Iris pigment epithelial cell (primary cell): Measurements from ENCODE around the gene GNG7.
A peak's percentile ranks its signal among the peaks of the same experiment; 100 is the strongest.
"Not testable (repeated sequence)": the region's sequence is repeated elsewhere in the genome, so short reads cannot be mapped to it uniquely, and the experiment has no call there.

Source experiments
- DNase-seq: peaks from one replicate; pipeline ENCODE4 v3.0.0-alpha.2; 2011; ENCODE audit warnings: low read depth

GNG7 gene

DNA sequence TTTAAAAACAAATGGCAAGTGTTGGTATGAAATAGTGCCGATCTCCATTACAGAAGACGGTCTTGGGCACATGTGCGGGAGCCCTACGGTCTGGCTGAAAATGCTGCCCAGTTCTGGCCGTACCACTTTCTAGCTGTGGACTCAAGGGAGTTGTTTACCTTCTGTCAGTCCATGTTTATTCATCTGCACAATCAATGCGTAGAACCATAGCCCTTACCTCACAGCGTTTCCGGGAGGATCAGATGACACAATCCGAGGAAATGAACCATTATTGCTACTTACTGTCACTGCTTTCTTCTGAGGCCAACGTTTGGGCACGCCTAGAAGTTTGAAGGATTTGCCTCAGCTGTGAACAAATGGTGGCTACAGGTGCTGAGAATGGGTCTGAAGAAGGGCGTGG lies 195.4 kb downstream of the GNG7 start:
- DNase-seq: peak; percentile 94

DNA sequence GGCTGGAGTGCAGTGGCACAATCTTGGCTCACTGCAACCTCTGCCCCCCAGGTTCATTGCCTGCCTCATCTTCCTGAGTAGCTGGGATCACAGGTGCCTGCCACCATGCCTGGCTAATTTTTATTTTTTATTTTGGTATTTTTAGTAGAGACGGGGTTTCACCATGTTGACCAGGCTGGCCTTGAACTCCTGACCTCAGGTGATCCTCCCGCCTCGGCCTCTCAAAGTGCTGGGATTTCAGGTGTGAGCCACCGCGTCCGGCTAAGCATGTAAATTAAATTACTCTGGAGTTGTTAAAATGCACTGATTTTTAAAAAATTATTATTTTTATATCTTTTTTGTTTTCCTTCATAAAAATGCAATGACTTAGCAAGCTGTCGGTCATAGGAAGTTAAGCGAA lies 195.8 kb downstream of the GNG7 start:
- not testable (repeated sequence) for DNase-seq

DNA sequence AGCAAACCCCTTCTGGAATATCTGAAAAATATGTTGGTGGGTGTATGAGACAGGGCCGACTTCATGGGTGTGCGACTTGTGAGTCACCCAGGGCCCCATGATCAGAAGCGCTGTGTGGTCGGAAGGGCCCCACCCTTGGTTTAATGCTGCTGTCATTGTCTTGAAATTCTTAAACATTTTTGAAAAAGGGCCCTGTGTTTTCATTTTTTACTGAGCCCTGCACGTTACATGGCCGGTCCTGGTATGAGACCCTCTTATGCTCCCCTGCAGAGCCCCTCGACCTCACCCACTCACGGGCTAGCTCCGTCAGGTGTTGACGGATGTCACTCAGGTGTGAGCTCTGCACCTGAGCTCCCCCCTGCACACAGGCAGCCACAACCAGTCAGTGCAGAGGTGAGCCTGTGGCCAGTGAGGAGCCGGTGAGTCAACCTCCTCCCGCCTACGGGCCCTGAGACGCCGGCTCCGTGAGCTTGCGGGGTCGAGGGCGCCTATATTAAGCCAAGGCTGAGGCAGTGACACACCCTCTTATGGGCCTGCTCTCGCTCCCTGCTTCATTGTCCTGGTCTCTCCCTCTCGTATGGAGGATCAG lies 198.9 kb downstream of the GNG7 start:
- DNase-seq: peak; percentile 73

DNA sequence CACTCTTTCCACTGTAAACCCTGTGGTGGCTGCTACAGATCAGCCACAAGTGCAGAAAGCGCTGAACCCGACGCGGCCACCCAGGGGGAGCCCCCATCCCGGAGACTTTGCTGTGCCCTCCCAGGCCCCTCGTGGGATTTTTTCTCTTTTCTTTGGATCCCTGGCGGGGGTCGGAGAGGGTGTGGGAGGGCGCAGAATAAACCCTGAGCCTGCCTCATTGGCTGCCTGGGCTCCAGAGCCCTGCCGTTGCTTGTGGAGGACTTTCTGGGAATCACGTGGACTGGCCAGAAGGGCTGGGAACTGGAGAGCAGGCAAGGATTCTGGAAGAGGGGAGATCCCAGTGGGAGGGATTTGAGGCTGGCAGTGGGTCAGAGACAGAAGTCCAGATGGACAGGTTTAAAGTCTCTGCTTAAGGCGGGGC lies 201.6 kb downstream of the GNG7 start:
- DNase-seq: no peak

DNA sequence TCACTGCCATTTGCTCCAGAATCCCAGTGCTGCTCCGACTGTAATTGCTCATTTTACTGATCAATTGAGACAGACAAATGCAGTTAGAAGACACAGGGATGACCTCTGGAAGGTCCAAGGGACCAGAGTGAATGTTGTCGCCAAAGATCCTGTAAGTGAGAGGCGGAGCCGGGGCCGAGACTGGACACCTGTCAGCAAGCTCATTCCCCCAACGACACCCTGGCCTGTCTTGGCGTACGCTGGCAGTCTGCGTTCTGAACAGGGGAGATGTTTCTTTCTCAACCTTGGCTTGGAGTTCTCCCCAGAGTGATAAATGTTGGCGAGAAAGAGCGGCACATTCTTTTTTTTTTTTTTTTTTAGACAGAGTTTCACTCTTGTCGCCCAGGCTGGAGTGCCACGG lies 202.3 kb downstream of the GNG7 start:
- no peak for DNase-seq

DNA sequence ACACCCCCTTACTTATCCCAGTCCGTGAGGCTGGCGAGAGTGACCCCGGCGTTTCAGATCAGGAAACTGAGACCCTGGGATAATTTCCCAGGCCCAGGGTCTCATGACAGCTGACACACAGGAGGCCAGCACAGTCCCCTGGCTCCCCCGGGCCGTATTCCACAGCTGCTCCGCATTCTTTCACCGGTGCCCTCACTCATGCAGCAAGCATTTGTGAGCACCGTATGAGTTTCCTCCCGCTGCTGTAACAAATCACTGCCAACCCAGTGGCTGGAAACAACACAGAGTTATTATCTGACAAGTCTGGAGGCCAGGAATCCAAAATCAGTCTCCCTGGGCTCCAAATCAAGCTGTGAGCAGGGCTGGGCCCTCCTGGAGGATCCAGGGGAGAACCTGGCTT lies 205.3 kb downstream of the GNG7 start:
- DNase-seq: no peak

DNA sequence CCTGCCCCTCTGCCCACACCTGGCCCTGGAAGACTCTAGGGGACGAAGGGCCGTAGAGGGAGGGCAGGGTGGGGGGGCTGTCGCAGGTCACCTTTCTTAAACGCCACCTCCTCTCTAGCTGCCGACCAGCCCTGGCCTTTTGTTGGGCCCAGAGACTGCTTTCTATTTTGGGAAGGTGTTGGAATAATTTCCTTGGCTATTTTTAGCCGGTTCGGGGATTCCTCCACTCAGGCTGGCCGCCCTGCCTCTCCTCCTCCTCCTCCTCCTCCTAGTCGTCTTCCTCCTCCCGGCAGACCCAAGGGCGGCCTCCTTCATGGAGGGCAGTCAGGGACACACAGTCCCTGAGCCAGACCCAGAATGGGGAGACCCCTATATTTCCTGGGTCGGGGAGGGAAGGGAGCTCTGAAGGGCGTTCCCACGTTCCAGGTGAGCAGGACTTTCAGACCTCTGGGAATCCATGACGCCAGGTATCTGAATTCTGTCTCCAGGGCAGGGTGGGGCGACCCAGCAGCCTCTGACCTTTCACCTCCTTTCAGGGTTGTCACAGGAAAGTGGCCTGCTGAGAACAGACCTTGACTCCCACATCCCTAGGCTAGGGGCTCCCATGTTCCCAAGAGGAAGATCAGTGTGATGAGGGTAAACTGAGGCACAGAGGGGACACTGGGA lies 206.7 kb downstream of the GNG7 start:
- no peak for DNase-seq

DNA sequence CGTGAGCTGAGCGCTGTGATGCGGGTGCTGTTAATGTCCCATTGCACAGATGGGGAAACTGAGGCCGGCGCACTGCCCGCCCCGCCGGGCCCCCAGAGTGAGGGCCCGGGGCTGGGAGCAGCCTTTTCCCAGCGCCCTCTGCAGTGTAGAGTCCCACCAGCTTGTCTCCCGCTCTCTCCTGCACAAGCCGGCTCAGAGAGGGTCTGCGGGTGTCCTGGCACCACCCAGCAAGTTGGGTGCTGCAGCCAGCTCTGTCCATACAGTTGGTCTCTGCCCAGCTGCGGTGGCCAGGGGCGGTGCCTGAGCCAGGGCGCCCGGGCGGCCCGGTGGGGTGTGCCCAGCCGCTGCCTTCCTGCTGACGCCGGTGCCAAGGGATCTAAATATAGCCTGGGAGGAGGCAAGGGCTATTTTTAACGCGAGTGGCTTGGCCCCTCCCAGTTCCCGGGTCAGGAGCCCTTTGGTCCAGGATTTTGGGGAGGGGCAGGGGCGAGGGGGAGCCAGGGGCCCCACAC lies 207.3 kb downstream of the GNG7 start:
- peak; percentile 52 for DNase-seq

DNA sequence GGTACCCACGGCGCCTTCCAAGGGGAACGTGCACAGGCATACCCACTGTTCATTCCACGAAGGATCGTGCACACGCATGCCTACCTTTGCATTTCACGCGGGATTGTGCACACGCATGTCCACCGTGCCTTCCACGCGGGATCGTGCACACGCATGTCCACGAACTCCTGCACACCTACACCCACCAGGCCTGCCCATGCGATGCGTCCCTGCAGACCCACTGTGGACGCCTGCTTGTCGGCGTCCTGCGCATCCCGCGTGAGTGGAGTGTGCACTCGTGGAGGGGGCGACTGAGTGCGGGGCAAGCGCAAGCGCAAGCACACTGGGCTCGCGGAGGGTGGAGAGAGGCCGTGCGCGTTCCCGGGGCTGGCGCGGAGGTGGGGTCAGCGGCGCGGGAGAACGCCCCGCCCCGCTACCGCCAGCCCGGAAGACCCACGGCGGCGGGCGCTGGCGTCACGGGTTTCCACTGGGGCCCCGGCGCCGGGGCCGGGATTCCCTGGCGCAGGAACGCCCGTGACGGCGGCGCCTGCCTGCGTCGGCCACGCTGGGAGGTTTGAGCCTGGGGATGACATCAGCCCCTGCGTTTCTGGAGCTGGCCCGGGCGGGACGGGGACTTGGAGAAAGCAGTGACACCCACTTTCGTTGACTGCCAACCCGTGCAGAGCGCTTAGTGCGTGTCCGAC lies 207.9 kb downstream of the GNG7 start:
- DNase-seq: peak; percentile 84

DNA sequence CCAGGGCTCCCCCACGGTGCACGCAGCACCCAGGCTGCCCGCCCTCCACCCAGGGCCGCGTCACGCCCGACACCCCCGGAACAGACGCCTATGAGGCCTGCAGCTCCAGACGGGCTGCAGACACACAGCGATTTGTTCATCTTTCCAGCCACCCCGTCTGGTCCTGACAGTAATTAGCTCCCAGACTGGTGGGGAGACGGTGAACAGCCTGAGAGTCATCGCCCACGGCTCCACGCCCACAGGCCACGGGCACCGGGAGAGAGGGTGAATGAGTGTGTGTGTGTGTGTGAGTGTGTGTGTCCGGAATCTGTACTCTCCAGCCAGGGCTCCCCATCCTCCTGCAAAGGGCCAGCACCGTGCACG lies 208.4 kb downstream of the GNG7 start:
- DNase-seq: peak; percentile 81

DNA sequence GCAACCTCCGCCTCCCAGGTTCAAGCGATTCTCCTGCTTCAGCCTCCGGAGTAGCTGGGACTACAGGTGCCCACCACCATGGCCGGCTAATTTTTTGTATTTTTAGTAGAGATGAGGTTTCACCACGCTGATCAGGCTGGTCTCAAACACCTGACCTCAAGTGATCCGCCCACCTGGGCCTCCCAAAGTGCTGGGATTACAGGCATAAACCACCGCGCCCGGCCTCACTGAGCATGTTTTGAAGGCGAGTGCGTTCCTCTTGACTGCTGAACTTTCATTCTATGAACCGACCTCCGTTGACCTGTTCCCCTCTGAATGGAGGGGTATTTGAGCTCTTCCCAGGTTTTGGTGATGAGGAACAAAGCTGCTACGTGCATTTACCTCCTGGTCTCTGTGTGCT lies 209.0 kb downstream of the GNG7 start:
- DNase-seq: not testable (repeated sequence)

DNA sequence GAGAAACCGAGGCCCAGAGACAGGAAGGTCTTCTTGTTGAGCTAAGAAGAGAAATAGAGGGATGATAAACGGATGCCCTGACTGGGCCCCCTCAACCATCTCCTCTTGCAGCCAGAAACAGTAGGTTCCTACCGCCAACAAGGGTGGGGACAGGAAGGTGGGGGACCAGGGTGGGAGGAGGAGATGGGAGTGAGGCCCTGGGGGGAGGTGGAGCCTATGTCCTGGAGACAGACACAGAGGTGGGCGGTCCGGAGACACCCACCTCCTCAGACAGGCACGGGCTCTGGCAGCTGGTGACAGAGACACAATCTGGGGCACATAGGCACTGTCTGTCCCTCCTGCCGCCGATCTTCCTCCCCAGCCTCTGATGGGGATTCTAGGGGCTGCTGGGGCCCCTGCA lies 209.6 kb downstream of the GNG7 start:
- DNase-seq: no peak

DNA sequence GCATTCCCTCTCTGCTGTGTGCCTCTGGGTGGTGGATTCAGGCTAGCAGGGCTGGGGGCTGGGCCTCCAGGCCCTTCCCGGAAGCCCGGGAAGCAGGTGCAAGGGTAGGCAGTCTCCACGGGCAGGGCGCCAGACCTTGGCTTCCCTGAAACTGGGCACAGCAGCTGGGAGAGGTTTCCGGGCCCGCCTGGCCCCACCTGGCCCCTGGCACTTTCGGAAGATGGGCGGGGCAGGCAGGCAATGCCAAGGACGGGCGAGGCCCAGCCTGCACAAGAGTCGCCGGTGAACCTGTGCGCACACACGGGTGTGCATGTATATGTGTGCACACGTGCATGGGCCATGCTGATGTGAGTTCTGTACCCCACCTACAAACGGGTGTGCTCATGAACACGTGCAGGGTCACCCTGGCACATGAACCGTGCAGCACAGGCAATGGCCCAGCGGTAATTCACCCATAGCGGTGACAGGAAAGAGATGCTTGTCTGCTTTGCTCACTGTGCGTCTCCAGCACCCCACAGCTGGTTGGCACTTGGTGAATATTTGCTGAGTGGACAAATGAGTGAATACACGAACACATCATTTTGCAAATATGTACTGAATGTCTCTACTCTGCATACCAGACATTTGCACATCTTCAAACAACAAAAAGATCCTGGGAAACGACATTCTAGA lies 211.2 kb downstream of the GNG7 start:
- peak; percentile 95 for DNase-seq

DNA sequence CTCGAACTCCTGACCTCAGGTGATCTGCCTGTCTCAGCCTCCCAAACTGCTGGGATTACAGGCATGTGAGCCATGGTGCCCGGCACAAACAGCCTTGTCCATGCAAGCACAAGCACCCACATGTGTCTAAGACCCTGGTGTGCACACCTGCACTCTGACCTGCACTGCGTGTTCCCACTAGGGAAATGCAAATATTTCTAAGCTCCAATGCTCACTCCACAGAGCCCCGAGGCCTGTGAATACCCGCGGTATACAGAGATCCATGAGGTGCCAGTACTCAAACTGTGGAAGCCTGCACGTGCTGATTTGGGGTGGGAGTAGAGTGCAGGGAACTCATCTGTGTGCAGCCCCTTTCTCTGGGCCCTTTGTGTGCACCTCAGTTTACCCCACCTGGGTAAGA lies 211.8 kb downstream of the GNG7 start:
- DNase-seq: no peak

DNA sequence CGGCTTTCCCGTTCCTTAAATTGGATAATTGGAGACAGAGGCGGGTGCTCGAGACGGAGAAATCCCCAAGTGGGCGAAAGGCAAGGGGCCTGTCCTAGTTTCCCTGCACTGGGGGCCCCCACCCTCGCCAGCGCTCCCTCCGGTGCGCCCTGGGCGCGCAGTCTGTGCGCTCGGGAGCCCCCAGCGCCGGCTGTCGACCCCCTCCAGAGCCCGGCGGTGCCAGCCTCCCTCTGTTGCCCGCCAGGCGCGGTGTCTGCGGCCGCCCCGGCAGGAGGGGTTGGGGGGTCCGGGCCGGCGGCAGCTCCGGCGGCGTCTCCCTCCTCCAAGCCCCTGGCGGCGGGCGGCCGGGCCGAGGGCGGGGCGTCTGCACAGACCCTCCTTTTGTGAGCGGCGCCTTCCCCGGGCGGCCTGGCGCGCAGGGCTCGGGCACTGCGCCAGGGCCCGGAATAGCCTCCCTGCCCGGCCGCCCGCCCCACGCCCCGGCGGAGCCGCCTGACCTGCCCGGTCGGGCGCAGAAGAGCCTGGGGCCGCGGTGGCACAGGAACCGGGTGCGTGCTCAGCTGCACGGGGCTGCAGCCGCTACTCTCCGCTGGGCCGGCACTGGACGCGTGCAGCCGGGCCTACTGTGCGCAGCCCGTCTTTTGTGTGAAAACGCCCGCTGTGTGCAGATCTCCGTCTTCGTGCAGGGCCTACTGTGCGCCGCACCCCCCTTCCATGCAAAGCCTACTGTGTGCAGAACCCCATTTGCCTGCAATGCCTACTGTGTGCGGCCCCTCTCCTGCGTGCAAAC lies 213.4 kb downstream of the GNG7 start:
- DNase-seq: peak; percentile 49

DNA sequence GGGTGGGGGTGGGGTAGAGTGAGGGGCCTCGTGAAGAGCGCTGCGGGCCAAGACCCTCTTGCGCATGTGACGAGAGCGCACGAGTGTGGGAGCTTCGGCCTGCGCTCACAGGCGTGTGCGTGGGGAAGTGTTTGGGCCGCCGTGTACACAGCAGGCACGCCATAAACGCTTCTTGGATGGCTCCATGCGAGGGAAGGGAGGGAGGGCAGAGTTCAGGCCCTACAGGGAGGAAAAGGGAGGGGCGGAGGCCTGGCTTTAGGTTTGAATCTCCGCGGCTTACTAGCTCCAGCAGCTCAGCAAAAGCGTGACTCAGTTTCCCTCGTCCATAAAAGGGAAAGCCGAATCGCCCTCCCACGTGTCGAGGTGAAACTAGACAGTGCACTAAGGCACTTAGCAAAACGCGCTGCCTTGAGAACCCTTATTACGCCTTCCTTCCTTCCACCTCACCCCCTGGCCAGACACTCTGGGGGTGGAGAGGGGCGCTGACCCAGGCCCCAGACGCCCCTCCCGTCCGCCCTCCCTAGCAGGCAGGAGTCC lies 214.0 kb downstream of the GNG7 start:
- no peak for DNase-seq

DNA sequence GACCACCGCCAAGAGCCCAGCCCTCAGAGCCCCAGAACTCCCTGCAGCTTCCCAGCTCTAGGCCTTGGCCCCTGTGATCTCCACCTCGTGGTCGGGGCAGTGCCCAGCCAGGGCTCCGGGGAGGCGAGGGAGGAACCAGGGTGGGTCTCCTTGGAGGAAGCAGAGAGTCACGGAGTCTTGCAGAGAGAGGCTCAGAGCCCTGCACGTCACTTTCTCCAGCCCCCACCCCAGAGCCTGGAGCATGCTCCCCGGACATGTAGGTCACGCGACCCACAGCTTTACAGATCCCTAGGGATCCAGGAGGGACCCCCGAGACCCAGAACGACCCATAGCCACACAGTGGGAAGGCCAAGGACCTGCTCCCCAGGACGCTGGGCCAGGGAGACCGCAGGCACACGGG lies 214.7 kb downstream of the GNG7 start:
- no peak for DNase-seq

DNA sequence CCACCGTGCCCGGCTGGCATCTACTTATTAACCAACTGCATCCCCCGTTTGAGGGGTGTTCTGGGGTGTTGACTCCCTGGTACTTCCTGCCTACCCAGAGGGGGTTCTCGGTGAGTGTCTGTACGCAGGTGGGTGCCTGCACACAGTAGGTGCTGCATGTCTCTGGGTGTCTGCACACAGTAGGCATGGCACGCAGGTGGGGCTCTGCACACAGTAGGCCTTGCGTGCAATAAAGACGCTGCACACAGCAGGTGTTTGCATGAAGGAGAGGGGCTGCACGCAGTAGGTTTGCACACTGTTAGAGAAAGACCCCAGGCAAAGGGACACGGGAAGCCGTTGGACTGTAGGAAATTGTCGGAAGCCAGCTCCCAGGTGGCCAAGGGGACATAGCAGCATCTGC lies 215.4 kb downstream of the GNG7 start:
- no peak for DNase-seq

DNA sequence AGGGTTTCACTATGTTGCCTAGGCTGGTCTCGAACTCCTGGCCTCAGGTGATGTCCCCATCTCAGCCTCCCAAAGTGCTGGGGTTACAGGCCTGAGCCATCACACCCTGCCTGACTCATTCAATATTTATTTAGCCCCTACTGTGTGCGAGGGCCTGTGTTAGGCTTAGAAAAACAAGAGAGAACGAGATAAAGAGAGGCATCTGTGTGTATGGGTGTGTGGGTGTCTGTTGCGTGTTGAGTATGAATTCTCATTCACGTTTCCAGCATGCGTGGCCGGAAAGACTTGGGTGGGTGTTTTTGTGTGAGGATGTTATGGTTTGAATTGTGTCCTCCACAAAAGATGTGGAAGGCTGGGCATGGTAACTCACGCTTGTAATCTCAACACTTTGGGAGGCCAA lies 217.1 kb downstream of the GNG7 start:
- DNase-seq: no peak

DNA sequence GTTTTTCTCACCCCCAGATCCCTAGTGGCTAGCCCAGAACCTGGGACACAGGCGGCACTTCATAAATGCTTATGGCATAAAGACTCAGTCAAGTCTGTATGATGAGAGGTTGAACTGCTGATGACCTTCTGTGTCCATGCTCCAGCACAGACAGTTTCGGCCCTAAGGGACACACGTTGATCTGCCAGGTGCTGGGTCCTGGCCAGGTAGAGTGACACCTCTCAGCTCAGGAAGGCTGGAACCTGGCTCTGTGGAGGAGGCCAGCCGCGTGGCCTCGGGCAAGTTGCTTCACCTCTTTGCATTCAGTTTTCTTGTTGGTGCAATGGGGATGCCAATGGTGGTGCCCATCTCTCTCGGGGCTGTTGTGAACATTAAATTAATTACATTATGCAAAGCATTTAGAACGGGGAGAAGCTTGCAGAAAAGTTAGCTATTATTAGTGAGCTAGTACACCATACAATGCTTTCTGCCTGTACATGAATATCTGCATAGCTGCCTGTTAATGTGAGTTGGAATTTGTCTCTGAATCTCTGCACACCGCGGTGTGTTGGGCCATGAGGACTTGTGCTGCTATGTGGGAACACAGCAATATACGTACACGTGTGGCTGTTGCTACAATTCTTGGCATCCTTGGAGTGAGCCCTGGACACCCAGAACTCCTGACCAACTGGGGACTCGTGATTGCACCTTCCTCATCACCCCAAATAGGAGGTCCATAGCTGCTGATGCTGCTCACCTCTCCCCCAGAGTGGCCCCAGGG lies 218.1 kb downstream of the GNG7 start:
- no peak for DNase-seq
